Right lobe of liver (tissue), 6 donors: Measurements from ENCODE around the gene NFATC1. TPM values are rescaled to one million over a fixed set of nuclear protein-coding genes. Genes with fewer than 3 reads are reported as not detected.
A peak's percentile ranks its signal among the peaks of the same experiment; 100 is the strongest.

Source experiments
- ATAC-seq, 4 donors: fragments of 200-7000 bp; cut with Tn5 transposase; one replicate each; pipeline ENCODE4 v1.9.1; 2020; ENCODE audit warnings: mild to moderate bottlenecking in 4 of 4, moderate library complexity in 4 of 4
- DNase-seq, 3 donors: peaks; one replicate each; pipeline ENCODE4 v3.0.0-alpha.2; 2020
- H3K27ac ChIP-seq, 3 donors: fragments of 200-600 bp; one replicate each; pipeline ENCODE4 v1.8.0; 2022
- H3K27me3 ChIP-seq, 2 donors: fragments of 200-600 bp; one replicate each; pipeline ENCODE4 v1.8.0; 2022
- H3K36me3 ChIP-seq, 4 donors: fragments of 200-600 bp; sonication (generic) in 1 of 4; one replicate each; pipeline versions ENCODE4 v1.5.1 to v1.8.0; 2017 to 2022; ENCODE audit warnings: control low read depth in 1 of 4
- H3K4me1 ChIP-seq, 4 donors: fragments of 200-600 bp; sonication (generic) in 1 of 4; one replicate each; pipeline versions ENCODE4 v1.5.1 to v1.8.0; 2017 to 2022; ENCODE audit warnings: control low read depth in 1 of 4
- H3K4me3 ChIP-seq, 3 donors: fragments of 200-600 bp; one replicate each; pipeline ENCODE4 v1.8.0; 2022
- H3K9me3 ChIP-seq, 4 donors: fragments of 200-600 bp; sonication (generic) in 1 of 4; one replicate each; pipeline versions ENCODE4 v1.5.1 to v1.8.0; 2017 to 2022; ENCODE audit warnings: control low read depth in 1 of 4
- POLR2A ChIP-seq: fragments of 450-650 bp; IDR thresholded peaks from one replicate; pipeline ENCODE4 v1.6.1; 2017; ENCODE audit warnings: antibody characterized with exemption, mild to moderate bottlenecking
- WGBS: methylation state at CpG from one replicate; pipeline ENCODE4 v1.1.6; 2018; ENCODE audit warnings: low coverage, low lambda C conversion rate; ENCODE audit not compliant: insufficient coverage; ENCODE audit errors: missing lambda C conversion rate; 5-methylcytosine and 5-hydroxymethylcytosine counted together
- intact Hi-C, 2 donors: fragments of 100-400 bp; cut with DNase I; formaldehyde crosslinking; loops; one replicate each; pipeline versions ENCODE4 v1.11.2 to v1.14.1; 2022
- total RNA-seq, 6 experiments: library from RNA; depleted of rRNA in 2 of 6; stranded (reverse); fragments of >200 nt in 2 of 6; fragmentation: NEBNext Ultra II Directional in 3 of 6; extraction: Animal tissue kit (Norgen Biotek cat#: 25700) in 3 of 6; gene quantifications; one replicate each; pipeline versions ENCODE4 v1.1.0 to v1.2.4, GENCODE V29; 2016 to 2023
- TF ChIP-seq, protein P1 (sequence below), 4 donors: fragments of 200-600 bp in 3 of 4; fragments of 450-650 bp in 1 of 4; IDR thresholded peaks; one replicate each; pipeline versions ENCODE4 v1.5.1 to v1.8.0; 2016 to 2022; ENCODE audit warnings: antibody characterized with exemption in 4 of 4, mild to moderate bottlenecking in 2 of 4
- donor health status: DM: no; HTN: yes; CAD: no.
- donor health status: DM: no; HTN: no; CAD: no.
- donor health status: DM: no; HTN: no; CAD: no.
- donor health status: DM: no; HTN: yes; CAD: no.
- donor health status: DM: no; HTN: yes; CAD: no.

Gene NFATC1
- total RNA-seq, 6 experiments from 2014 or later: 1.00 to 4.3 (median 2.9) TPM

DNA sequence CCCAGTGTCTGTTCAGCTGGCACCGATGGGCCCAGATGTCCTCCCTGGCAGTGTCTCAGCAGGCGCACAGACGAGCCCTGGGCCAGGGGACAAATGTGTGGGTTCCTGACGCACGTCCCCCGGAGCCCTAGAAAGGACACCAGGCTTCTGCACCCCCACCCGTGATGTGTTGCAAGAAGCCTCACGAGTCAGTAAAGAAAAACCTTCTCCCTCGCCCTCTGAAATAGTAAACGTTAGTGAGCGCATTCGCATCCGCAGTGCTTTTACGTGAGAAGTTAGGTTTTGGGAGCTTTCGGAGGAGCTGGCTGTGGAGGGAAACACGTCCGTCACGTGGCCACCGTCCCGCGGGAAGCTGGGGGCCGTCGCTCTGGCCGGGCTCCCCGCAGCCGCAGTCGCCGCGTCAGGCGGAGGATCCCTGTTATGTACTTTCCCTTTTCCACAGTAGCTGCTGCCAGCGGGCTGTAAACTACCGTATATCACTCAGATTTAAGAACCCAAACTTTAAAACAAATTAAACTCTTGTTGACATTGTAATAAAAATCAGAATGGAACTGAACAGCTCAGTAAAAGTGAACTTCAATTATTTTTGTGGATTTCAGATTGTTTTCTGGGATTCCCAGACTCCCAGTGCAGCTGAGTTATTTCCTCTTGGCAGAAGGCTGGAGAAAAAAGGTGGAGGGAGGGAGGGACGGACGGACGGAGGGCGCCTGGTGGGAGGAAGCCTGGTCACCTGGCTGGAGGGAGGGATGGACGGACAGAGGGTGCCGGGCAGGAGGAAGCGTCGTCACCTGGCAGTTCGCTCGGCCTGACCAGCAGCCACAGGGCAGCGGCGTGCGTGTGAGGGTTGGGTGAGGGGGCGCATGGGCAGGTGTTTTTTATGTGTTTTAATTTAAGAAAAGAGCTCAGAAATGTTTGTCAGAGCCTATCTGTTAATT, 112.1 kb downstream of the NFATC1 start:
- no peaks in the 10 kb centered on the region for H3K4me1 ChIP-seq
- TF ChIP-seq, protein P1, sequence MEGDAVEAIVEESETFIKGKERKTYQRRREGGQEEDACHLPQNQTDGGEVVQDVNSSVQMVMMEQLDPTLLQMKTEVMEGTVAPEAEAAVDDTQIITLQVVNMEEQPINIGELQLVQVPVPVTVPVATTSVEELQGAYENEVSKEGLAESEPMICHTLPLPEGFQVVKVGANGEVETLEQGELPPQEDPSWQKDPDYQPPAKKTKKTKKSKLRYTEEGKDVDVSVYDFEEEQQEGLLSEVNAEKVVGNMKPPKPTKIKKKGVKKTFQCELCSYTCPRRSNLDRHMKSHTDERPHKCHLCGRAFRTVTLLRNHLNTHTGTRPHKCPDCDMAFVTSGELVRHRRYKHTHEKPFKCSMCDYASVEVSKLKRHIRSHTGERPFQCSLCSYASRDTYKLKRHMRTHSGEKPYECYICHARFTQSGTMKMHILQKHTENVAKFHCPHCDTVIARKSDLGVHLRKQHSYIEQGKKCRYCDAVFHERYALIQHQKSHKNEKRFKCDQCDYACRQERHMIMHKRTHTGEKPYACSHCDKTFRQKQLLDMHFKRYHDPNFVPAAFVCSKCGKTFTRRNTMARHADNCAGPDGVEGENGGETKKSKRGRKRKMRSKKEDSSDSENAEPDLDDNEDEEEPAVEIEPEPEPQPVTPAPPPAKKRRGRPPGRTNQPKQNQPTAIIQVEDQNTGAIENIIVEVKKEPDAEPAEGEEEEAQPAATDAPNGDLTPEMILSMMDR (IDR thresholded peaks at IDR 0.05): no peak
- peak; percentile 9 for TF ChIP-seq POLR2A
- H3K4me3 ChIP-seq: peak overlapping the region; percentile 22 to 50 (median 34)
- H3K9me3 ChIP-seq: no peaks in the 10 kb centered on the region
- ATAC-seq: peak; percentile 64 to 75 (median 72)
- H3K36me3 ChIP-seq: no peaks in the 10 kb centered on the region
- peak overlapping the region; percentile 39 to 85 (median 55) for H3K27ac ChIP-seq
- peak; percentile 81 to 84 (median 83) for DNase-seq
- 15% methylated on average over 35 of the region's 46 CpGs for WGBS
- H3K27me3 ChIP-seq: no peaks in the 10 kb centered on the region
- intact Hi-C loops: no loop called here

DNA sequence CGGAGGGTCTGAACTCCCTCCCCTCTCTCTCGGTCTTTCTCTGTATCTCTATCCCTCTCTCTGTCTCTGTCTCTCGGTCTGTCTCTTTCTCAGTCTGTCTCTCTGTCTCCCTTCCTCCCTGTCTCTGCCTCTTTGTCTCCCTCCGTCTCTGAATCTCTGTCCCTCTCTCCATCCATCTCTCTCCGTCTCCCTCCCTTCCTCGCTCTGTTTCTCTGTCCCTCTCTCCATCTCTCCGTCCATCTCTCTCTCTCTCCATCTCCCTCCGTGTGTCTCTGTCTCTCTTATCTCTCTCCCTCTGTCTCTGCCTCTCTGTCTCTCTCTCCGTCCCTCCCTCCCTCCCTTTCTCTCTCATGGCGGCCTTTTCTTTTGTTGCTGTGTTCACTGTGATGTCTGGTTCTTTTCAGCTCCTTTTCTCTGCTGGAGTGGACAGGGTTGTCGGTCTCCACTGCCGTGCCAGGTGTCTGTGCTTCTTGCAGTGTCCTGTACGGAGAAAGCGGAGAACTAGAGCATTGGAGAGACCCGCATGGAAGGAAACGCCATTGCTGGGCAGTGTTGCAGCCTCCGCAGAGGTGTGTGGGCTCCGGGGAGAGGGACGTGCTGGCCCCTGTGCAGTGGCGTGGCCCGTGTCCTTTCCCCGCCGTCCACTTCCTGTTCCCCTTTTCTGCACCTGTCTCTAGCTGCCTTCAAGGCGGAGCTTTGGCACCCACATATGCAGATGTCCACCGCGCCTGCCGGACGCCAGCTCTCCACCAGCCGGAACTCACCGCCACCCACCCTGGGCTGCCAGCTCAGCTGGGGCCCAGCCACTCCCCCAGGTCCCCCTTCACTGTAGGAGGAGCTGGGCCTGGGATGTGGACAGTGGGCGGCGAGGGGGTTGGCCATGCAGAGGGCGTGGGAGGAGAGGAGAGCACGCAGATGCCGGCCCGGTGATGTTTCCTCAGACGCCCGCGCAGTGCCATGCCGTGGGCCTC, 113.1 kb downstream of the NFATC1 start:
- WGBS: 80% methylated on average over 29 of the region's 40 CpGs
- no peaks in the 10 kb centered on the region for H3K9me3 ChIP-seq
- no peaks in the 10 kb centered on the region for H3K27me3 ChIP-seq
- intact Hi-C loops: no loop called here
- ATAC-seq: no peak
- H3K4me1 ChIP-seq: no peaks in the 10 kb centered on the region
- DNase-seq: peak; percentile 23 to 57 (median 45)
- no peaks in the 10 kb centered on the region for H3K36me3 ChIP-seq
- no peak overlapping the region for H3K4me3 ChIP-seq
- peak overlapping the region in 1 of 3 donors; percentile 85 for H3K27ac ChIP-seq
- TF ChIP-seq POLR2A: no peak
- TF ChIP-seq, protein P1 (IDR thresholded peaks at IDR 0.05): no peak

DNA sequence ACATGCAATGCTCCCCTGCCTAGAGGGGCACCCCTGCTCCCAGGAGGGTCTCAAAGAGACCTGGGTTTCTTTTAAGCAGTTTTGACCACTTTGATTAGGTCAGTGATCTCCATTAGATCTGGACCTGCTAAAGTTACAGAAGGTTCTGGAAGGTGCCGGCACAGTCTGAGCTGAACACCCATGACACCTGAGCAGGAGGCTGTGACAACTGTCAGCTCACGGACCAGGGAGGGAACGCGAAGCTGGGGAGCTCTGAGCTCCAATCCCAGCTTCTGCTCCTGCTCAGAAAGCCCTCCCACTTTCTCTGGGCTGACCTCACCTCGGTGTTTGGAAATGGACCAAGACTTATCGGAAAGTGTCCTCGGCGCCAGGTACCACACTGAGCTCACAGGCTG, 113.8 kb downstream of the NFATC1 start:
- H3K27me3 ChIP-seq: no peaks in the 10 kb centered on the region
- ATAC-seq: no peak
- H3K9me3 ChIP-seq: no peaks in the 10 kb centered on the region
- no peak overlapping the region for H3K4me3 ChIP-seq
- intact Hi-C loops: no loop called here
- 80% methylated on average over 2 of the region's 8 CpGs for WGBS
- no peak overlapping the region for H3K27ac ChIP-seq
- H3K36me3 ChIP-seq: no peaks in the 10 kb centered on the region
- no peak for TF ChIP-seq POLR2A
- TF ChIP-seq, protein P1 (IDR thresholded peaks at IDR 0.05): no peak
- DNase-seq: peak in 1 of 3 donors; percentile 37
- no peaks in the 10 kb centered on the region for H3K4me1 ChIP-seq

DNA sequence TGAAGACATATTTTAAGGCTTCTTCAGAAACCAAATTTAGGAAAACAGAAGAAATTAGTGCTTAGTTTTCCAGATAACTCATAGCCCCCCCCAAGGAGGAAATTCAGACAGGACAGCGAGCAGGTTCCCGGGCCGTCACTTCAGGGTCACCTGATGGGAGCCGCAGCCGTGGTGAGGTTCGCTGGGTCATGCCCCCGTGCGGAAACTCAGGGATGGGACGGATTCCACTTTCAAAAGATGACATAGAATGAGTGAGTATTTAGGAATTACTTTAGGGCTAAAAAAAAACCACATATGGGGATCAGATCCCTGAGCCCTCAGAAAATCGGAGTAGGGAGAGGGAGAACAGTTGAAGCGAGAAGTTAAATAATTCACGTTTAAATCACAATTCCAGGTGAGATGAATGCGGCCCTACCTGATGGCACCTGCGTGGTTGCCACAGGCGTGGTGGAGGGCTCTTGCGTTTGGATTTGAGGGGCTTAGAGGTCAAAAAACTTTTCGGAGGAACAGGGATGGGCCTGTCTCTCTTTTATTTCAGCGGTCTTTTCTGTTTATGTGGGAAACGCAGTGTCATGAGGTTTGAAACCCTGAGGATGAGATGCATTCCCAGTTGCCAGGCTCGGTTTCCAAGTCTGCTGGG, 114.4 kb downstream of the NFATC1 start:
- intact Hi-C loops: no loop called here
- WGBS: 89% methylated on average over 20 of the region's 20 CpGs
- Histone ChIP-seq H3K36me3 (no peaks in the 10 kb centered on the region), H3K4me3 (no peak overlapping the region), H3K27me3 (no peaks in the 10 kb centered on the region), H3K9me3 (no peaks in the 10 kb centered on the region), H3K27ac (no peak overlapping the region), H3K4me1 (no peaks in the 10 kb centered on the region)
- ATAC-seq (no peak), DNase-seq (peak in 2 of 3 donors; percentile 23 to 25)
- TF ChIP-seq, protein P1 (IDR thresholded peaks at IDR 0.05): no peak
- TF ChIP-seq POLR2A: no peak
